HG03097 (cell line): ENCODE measurements around the gene CARMIL1.
"Not testable (repeated sequence)": the region's sequence is repeated elsewhere in the genome, so short reads cannot be mapped to it uniquely, and the experiment has no call there.

Source experiments
- ATAC-seq: cut with Tn5 transposase; IDR thresholded peaks from one replicate; pipeline ENCODE4 v1.9.1; 2021; ENCODE audit not compliant: unreplicated experiment, low FRiP score

The CARMIL1 gene

DNA sequence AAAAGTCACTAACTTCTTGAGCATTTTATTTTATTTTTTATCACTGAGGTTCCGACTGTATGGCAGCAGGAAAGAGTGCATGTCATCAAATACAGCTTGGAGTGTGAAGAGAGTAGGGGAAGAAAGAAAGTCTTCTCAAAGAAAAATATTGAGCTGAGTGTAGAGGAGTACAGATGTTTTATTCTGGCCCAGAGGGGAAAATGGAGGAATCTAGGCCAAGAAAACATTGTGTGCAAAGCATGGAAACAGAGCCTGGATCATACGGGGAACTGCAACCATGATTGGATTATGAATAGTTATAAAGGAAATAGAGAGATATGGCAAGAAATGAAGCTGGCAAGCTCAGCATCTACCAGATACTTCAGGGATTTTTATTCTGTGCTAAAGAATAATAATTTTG is 268.6 kb downstream of the CARMIL1 start:
- ATAC-seq: no peak

DNA sequence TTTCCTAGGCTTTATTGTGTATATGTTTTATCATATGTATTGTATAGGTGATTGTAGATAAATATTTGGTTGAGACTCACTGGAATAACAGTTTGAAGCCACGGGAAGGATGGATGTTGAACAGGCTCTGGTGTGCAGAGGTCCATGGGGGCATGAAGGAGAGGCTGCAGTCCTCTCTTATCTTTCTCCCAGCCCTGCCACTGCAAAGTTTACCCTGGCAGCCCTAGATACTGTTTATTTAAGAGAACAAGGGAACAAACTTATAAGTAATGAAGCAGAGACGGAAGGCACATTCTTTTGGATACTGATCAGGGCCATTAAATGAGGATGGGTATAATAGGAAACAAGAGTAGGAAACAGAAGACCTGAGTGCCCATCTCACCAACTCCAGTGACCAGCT is 269.3 kb downstream of the CARMIL1 start:
- no peak for ATAC-seq

DNA sequence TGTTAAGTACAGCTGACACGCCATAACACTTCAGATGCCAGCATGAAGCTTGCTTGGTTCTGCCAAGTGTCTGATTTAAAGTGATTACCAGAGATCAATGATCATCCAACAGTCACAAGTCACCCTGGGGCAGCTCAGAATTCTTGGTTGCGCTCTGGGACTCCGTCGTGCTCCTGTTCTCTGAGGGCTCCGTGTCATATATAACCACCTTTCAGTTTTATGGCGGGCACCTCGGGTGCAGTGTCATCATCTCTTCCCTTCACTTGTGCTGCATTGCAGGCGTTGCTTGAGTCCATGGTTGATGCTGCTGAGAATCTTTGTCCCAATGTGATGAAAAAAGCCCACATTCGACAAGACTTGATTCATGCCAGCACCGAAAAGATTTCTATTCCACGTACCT is 271.5 kb downstream of the CARMIL1 start:
- ATAC-seq: no peak

DNA sequence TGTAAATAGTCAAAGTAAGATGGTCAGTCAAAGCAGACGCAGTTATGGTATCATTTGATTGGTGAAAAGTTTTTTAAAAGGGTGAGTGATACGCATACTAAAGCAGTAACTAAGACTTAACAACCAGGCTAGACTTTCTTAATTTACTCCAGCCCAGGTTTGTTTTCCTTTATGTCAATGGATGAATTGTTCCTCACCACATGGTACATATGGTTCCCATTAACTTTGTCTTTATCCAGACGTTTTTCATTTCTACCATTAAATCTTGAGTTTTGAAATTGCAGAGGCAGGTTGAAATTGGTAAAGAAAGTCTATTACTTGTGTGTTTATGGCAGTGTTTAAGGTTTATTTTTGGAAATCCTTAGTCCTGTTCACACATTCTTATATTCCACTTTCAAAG is 274.3 kb downstream of the CARMIL1 start:
- no peak for ATAC-seq

DNA sequence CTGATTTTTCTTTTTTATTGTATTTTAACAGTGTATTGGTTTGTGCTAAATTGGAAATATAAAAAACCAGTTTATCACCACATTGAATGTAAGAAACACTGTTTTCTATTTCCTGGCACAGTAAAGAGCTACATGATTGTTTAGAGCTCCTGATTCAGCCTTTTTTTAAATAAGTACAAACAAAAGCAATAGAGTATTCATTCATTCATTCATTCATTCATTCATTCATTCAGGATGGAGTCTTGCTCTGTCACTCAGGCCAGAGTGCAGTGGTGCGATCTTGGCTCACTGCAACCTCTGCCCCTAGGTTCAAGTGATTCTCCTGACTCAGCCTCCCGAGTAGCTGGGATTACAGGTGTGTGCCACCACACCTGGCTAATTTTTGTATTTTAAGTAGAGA is 276.0 kb downstream of the CARMIL1 start:
- ATAC-seq: no peak

DNA sequence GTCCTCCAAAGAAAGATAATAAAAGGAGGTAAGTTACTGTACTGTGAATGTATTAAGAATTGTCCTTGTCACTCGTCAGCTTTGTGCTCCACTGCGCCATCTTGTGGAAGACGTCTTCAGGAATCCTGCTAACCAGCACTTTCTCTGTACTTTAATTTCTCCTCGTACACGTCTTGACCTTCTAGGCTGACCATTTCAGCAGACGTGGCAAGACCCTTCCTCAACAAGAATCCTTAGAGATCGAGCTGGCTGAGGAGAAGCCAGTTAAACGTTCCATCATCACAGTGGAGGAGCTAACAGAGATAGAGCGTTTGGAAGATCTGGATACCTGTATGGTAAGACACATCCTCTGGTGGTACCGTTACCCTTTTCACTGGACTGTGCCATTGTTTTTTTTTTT is 277.3 kb downstream of the CARMIL1 start:
- ATAC-seq: no peak

DNA sequence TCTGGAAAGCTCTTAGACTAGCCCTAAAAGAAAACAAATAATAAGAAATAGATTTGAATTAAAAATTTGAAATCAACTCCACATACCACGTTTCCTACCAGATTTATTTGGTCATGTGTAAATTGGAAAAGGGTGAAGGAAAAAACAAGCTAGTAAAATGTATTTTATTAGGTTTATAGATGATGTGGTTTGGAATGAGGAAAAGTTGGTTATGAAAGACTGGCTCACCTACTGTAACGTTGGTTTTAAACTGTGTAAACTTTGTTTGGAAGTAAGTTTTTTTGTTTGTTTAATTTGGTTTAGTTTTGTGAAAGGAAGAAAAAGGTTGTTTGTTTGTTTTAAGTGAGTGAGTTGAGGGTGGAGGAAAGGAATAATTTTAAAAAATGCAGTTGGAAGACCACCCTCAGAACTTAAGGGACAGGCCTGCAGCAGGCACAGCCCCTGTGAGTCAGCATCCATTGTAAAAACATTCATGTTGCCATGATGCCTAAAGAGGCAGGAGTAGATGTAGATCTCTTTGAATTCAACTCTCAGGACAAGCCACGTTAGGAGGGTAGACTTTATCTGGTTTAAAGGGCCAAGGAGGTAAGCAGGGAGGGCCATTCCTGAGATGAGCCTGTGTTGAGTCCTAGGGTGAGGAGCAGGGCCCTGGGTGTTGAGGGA is 279.1 kb downstream of the CARMIL1 start:
- no peak for ATAC-seq

DNA sequence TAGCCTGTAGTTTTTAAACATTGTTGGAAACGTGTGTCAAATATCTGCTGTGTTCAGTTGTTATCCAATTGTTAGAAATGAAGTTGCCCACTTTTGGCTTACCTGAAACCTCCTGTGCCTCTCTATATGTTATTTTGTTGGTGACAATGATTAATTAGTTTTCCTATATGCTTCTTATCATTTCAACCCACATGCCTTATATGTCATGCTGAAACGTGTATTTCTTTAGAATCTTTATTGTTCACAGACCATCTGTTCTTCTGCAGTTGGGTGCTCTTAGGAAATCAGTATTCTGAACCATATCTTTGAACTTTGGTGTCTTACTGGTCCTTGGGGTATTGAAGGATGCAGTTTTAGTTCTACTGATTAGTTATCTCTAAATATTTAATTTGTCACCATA is 281.7 kb downstream of the CARMIL1 start:
- no peak for ATAC-seq

DNA sequence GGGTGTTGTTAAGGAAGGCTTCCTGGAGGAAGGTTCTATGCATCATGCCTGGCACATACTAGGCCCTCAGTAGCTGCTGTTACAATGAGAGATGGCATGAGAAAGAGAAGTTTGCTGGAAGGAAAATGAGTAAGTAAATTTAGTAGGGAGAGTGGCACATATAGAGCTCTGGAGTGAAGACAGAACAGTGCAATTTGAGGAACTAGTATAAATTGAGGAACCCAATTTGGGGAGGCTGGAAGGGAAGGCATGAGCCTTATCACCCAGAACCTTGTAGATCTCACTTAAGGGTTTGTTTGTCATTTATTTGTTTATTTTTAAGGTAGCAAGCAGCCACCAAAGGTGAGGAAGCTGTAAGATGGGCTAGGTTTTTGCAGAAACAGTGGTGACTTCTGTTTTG is 285.8 kb downstream of the CARMIL1 start:
- ATAC-seq: no peak

DNA sequence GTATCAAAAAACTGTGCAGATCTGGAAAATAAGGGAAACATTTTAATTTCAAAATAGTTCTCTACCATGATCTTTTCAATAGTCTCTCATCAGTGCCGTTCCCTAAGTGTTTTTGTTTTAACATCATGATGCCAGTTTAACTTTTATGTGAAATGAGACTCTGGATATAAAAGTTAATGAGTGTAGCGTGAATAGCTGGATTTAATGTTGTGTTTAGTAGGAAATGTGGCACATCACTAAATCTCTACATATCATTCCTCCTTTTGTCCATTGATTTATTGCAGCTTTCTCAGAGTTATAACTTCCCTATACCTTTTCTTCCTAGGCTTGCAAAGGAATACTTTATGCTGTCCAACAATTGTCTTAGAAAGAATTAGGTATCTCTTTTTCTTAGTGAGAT is 291.4 kb downstream of the CARMIL1 start:
- ATAC-seq: no peak

DNA sequence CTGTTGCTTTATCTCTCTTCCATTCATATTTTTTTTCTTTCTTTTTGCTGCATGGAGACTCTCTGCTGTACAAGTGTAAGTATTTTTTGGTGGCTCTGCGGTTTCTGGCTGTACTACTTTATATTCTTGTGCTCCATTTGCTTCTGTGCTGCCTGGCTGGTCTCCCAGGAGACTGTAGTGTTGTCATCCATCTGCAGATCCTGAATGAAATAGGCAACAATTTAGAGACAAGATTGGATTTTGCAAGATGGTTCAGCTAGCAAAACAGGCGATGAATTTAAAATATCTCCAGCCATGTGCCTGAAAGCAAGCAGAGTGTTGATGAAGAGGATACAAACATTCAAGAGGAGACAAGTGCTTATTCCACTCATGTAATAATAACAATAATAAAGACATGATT is 297.7 kb downstream of the CARMIL1 start:
- ATAC-seq: no peak

DNA sequence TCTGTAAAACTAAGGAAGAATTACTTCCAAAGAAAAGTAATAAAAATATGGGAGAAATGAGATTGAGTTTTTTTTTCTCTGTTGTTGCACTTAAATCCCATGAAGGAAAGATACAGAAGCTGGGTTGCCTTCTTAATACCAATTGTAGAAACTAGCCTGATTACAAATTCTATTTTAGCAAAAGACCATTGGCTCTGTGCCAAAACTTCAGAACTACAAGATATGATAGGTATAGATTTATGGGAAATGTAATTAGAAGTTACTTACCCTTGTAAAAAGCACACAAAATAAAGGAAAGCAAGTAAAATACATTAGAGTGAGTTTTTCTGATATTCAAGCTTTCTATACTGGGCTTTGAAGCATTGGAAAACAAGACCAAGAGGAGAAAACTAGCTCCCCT is 299.4 kb downstream of the CARMIL1 start:
- no peak for ATAC-seq

DNA sequence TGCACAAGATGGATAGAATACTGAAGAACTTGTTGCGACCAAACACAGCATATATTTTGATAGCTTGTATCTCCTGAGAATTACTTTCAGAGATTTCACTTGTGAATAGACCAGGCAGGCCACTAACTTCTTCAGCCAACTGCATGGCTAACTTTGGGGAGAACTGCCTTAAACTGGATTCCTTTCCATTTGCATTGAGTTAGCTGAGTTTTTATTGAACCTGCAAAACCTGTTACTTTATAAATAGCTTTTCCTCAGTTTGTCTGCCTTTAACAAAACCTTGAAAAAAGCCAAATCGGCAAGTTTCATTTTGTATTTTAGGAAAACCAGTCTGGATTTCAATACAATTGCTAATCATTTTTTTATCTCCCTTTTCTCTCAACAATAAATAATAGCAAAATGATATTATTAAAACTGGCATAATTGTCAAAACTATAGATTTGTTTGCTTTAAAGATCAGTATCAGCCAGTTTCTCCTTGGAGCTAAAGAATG is 300.3 kb downstream of the CARMIL1 start:
- ATAC-seq: no peak

DNA sequence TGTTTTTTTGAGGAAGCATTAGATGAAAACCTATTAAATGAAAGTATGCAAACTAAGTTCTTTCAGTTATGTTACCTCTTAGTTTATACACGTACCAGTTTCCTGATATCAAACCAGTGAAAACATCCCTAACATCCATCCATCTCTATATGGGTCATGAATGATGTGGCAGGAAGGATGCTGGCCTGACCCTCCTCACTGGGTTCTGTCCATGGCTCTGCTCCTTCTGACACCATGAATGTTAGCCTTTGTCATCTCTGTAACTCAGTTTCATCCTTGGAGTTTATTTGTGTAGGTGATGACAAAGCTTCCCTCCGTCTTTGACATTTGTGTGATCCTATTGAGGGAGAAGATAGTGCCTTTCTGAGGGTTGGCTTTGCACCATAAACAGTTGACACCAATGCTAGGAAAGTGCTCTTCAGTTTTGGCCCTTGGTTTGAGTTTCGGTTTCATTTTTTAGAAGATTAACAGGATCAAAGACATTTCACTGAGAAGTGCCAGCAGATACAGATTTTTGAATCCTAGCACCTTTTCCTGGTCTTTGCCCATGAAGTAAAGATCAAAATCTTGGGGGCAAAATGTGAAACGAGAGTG is 300.8 kb downstream of the CARMIL1 start:
- ATAC-seq: no peak

DNA sequence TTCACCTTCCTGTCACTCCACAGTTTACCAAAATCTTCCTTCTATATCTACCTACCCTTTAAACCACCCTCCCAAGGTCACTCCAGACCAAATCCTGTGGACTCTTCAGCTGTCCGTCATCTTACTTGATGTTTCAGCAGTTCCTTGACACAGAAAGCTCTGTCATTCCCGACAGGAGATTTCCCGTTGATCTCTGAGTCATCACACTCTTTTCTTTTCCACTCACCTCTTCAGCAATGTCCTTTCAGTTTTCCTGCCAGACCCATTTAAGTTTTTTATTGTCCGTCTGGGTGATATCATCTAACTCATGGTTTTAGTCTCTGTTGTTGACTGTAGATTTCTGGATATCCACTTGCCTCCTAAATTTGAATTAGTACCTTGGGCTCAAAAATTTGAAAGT is 302.9 kb downstream of the CARMIL1 start:
- no peak for ATAC-seq

DNA sequence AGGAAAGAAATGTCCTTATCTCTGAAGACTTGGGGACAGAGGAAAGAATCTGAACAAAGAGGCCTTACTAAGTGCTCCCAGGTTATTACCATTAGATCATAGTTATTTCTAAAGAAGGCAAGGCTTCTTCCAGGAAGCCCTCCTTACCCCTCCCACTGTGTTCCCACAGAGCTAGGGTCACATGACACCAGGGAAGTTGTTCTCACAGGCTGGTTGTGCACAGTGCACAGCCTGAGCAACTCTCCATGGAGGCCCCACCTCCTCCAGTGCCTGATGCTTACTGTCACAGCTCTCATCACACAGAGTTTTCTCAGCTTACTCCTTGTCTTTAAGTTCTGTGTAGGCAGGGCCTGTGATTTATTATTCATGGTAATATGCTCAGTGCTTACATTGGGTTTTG is 303.9 kb downstream of the CARMIL1 start:
- ATAC-seq: no peak

DNA sequence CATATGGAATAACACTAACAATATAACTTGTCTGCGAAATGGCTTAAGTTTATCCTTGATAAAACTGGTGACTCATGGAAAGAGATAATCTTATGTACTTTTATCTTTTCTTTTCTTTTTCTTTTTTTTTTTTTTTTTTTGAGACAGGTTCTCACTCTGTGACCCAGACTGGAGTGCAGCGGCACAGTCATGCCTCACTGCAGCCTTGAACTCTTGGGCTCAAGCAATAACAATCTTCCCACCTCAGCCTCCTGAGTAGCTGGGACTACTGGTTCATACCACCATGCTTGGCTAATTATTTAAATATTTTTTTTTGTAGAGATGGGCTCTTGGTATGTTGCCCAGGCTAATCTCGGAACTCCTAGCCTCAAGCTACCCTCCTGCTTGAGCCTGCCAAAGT is 304.7 kb downstream of the CARMIL1 start:
- ATAC-seq: no peak

DNA sequence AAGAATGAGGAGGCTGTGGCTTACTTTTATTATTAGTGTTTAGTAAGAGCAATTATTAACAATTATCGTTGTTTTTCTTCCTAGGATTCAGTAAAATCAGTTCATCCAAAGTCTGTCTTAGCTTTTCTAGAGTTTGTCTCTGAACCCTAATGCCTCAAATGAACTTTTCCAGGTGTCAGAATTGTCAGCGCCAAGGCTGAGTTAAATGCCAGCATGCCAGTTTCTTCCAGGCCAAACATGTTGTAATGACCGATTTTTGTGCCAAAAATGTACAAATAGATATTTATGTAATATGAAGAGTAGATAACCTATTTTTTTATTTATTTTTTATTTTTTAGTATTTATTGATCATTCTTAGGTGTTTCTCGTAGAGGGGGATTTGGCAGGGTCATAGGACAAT is 306.1 kb downstream of the CARMIL1 start:
- ATAC-seq: no peak

DNA sequence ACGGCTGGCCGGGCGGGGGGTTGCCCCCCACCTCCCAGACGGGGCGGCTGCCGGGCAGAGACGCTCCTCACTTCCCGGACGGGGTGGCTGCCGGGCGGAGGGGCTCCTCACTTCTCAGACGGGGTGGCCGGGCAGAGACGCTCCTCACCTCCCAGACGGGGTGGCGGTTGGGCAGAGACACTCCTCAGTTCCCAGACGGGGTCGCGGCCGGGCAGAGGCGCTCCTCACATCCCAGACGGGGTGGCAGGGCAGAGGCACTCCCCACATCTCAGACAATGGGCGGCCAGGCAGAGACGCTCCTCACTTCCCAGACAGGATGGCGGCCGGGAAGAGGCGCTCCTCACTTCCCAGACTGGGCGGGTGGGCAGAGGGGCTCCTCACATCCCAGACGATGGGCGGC is 306.9 kb downstream of the CARMIL1 start:
- not testable (repeated sequence) for ATAC-seq

DNA sequence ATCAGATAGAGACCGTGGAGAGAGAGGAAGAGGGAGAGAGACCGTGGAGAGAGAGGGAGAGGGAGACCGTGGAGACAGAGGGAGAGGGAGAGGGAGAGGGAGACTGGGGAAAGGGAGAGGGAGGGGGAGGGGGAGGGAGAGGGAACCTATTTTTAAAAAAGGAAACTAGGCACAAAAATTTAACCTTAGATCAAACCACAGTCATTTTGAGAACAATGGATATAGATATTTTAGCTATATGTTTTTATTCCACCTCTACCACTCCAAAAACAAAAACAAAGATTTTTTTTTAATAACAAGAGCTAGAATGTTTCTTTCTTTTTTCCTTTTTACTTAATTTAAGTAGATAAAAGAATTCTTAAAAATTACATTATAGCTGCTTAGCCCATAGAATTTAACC is 307.8 kb downstream of the CARMIL1 start:
- no peak for ATAC-seq

DNA sequence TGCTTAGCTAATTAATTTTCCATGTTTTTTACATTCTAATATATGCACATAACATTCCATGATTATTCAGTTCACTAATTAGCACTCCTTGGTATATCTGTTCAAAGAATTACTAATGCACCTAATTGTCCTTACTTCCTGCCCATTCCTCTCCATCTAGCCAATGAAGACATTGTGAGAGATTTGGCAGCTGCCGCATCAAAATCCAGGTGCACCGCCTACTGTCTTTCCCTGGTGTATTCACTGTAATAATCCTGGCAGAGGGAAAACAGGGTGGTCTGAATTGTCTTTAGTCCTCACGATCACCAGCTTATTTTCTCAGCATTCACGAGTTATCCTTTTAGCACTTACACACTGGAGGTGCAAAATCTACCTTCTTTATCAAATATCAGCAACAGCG is 311.8 kb downstream of the CARMIL1 start:
- ATAC-seq: no peak

DNA sequence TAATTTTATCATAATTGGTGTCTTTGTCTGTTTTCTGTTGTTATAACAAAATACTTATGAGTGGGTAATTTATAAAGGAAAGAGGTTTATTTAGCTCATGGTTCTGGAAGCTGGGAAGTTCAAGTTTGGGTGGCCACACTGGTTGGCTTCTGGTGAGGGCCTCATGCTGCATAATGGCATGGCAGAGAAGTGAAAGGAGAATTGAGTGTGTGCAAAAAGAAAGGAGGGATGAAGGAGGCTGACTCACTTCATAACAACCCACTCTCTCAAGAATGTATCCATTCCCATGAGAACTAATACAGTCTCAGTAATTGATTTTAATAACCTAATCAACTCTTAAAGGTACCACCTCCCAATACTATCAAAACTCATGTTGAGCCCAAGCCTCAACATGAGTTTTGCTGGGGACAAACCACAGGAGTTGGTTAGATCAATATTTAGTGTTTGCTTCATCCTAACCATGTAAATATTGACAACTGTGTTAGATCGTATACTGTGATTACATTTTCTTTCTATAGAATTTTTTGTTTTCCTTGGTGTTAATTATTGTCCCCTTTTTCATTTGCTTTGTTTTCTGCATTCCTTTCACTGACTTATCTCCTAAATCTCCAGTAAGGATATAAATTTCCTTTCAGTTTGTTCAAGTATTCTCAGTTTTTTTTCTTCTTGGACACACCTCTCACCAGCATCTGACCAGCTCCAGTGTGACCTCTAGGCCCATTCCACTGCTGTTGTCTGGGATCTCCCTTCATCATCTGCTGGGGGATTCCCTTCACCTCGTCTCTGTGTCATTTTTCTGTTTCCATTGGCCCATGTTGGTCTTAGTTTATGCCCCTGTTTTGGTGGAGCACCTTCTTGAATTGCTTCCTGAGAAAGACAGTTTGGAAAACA is 318.0 kb downstream of the CARMIL1 start:
- no peak for ATAC-seq
